HG02943 (cell line): ENCODE data around the gene FSTL3.
"Not testable (repeated sequence)": the region's sequence is repeated elsewhere in the genome, so short reads cannot be mapped to it uniquely, and the experiment has no call there.

Experiments used
- ATAC-seq: cut with Tn5 transposase; IDR thresholded peaks from one replicate; pipeline ENCODE4 v1.9.1; 2021; ENCODE audit warnings: mild to moderate bottlenecking, low read depth, moderate library complexity; ENCODE audit not compliant: unreplicated experiment

The FSTL3 gene

DNA sequence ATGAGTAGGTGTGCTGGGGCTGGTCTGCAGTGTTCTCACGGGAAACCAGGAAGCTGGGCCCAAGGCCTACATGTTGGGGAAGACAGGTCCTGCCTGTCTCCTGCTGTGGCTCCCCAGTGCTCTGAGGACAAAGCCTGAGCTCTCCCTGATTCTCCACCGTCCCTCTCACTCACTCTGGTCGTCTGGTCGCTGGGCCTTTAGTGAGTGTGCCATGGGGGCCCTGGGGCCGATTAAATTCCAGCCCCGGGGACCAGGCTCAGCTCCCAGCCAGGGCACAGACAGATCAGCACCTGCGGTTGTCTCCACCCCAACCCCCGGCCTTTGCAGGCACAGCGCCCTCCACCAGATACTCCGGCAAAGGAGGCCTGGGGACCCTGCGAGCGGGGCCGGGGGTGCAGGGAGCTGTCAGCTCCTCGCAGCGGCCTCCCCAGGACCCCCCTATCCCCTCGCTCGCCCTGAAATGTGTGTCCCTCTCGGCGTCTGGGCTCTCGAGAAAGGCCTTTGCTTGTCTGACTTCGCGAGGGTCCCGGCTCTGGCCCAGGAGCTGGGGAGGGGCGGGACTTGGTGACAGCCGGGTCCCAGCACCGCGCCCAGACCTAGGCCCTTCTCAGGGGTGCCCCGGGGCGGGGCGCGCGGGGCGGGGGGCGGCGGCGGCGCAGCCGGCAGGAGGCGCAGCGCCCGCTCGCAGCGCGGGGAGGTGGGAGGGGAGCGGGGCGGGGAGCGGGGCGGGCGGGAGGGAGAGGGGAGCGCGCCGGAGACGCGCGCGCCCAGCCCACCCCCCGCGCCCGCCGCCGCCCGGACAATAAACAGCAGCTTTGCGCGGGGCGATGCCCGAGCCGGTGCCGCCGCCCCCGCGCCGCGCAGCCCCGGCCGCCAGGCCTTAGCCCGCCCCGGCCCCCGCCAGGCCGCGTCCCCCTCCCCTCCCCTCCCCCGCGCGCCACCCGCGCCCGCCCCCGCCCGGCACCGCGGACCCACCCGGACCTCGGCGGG, 32.3 kb downstream of the FSTL3 start, which contains the start of gene PALM:
Gene PALM, plus strand, starts transcription at position 782 of the 990 bp plus-strand sequence. CDS start 212 bp downstream, outside the sequence.
- no peak for ATAC-seq

DNA sequence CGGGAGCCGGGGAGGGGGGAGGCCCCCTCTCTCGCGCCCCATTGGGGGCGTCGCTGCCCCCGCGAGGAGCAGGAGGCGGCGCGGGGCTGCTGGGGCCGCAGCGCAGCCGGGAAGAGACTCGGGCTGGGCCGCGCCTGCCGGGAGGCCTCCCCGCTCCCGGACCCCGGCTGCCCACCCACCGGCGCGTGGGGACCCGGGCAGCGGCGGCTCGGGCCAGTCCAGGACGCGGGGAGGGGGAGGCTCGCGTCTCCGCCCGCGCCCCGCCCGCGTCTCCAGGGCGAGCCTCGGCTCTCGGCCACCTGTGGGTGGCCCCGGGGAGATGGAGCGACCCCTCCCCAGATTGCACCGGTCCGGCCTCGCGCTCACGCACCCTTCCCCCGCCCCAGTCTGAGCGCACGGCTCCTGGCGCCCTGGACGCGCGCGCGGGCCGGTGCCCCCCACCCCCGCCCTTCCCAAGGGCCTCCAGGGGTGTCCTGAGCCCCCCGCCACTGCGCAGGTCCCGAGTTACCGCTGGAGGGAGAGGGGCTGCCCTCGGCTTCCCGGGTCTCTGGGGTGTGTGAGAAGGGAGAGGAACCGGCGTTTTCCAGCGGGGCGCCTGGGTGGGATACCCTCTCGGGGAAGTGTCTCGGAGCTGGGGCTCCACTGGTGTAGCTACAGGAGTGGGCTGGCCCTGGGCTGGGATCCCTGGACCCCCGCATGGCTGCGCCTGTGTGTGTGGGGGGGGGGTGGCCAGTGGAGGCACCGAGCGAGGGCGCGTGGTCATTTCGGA, 33.2 kb downstream of the FSTL3 start:
- no peak for ATAC-seq

DNA sequence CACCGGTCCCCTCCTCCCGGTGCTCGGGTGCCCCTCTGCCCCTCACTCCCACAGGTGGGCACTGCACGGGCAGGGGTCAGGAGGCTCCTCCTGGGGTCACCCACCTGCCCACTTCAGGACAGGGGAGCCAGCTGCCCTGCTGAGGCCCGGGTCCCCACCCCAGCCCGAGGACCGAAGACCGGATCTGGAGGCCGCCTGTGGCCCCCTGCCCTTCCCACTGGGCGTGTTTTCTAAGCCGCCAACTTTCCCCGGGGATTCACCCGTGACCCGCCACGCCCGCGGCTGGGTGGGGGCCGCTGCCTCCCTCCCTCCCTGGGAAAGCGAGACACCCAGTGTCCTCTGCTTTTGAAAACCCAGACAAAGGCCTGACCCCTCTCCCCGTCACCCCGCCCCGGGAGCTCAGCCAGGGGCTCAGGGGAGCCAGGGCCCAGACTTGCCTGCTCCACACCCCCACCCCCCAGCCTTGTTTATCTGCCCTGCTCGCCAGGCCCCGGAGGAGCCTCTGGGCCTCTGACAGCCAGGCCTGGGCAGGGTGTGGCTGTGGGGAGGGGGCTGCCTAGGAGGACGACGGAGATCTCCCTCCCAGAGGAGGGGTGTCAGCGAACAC, 33.9 kb downstream of the FSTL3 start:
- no peak for ATAC-seq

DNA sequence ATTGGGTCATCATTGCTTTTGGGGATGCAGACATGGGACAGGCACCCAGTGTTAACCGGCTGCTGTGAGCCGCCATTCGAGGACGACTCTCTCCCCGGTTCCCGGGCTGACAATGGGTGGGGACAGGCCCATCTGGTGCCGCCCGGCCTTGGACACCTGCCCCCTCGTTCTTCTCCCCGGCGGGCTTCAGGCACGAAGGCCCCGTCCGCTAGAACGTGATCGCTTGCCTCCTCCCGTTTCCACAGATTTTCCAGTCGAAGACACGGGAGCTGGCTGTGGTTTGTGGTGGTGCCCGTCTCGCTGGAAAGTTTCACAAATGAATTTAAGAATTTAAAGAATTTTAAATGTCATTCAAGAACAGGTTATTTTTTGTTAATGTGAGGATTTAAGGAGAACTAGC, 34.6 kb downstream of the FSTL3 start:
- no peak for ATAC-seq

DNA sequence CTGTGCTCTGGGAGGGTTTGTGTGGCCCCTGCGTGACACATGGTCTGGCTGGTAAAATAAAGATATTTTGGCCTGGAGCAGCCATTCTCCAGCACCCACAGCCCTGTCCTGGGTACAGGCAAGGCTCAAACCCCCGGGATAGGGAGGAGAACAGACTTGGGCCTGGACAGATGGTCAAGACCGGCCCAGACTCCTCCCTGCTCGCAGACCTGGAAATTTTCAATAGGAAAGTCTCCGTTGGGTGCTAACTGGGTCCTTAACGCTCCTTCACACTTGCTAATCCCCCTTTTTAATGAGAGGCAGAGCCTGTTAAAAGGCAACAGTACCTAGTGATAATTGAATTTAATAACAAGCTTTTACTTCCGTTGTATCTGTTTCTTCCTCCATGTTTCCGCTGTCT, 35.1 kb downstream of the FSTL3 start:
- no peak for ATAC-seq

DNA sequence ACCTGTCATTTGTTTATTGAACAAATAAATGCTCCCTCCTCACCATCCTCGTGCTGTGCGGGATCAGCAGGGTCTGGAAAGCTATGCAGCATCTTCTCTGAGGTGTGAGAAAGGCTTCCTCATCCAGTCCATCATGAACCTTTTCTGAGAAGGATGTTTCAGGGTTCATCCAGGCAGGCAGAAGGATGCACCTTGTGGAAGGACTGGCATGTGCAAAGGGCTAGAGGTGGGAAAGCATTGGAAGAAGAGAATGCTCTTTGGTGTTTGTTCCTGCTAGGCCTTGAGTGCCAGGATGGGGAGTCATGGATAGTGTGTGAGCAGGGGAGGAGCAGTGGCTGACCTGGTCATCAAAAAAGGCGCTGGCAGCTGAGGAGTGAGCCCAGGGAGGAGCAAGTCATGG, 39.2 kb downstream of the FSTL3 start:
- no peak for ATAC-seq

DNA sequence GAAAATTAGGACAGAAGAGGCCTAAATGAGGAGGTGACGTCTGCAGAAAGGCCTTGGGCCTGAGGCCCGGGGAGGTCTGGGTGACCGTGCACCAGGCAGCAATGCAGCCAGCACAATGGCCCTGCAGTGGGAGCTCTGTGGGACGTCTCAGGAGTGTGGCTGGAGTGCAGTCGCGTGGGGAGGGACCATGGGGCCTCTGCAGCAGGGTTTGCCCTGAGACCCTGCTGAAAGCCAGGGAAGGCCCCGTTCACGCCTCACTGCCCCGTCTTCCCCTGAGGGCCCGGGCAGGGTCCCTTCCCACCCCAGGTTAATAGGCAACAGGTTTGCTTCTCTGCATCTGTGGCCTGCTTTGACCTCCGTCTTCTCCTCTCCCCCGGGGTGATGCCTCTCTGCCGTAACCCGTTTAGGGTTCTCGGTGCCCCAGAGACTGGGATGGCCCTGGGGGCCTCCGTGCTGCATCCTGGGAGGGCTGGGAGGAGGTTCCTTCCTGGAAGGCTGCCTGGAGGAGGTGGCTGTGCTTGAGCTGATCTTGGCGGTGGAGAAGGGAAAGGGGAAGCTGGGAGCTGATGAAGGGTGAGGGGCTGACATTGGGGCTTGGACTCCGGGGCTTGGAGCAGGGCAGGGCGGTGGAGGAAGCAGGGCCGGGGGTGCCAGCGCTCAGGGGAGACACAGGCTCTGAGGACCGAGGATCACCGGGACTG, 42.2 kb downstream of the FSTL3 start:
- no peak for ATAC-seq

DNA sequence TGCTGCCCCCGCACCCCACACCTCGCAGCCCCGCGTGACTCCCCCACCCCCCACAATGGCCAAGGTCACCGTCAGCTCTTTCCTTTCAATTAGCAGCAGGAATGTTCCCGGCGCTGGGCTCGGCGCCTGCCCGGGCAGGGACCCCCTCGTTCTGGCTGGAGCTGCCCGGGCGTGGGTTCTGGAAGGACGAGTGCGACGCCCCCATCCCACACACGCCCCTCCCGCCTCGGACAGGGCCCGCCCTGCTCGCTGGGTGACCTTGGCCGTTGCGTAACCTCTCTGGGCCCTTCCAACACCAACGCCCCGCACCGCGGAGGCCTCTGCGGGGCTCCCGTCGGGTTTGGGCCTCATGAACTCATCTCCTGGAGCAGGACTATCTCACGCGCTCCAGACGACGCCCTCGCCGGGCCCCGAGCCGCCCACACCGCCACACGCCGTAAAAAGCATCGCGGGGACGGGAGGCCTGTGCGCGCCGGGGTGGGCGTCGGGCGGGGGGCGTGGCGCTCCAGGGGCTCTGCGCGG, 42.9 kb downstream of the FSTL3 start:
- no peak for ATAC-seq

DNA sequence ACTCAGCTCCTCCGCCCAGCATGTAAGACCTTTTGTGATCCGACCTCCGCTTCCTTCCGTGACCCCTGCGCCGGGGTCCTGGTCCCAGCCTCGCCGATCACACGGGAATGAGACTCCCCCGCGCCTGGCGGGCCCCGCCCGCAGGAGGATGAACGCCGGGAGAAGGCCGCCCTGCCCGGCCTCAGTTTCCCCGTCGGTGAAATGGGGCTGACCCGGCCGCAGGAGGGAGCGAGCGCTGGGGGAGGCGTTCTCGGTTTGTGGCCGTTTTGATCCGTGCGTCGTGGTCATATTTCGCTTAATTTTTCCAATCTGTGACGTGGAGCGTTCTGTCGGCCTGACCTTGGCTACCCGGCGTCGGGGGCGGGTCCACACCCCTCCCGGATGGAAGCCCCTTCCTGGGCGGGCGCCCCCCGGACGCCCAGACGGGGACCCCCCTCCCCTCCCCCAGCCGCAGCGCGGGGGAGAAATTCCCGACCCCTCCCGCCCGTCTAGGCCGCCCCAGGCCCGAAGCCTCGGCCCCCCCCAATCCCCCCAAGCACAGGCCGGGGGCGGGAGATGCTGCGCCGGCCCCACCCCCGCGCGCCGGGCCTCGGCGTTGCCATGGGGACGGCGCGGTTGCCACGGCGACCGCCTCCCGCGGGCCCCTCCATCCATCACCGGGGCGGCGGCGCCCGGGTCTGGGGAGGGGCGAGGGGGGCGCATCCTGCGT, 43.6 kb downstream of the FSTL3 start:
- no peak for ATAC-seq

DNA sequence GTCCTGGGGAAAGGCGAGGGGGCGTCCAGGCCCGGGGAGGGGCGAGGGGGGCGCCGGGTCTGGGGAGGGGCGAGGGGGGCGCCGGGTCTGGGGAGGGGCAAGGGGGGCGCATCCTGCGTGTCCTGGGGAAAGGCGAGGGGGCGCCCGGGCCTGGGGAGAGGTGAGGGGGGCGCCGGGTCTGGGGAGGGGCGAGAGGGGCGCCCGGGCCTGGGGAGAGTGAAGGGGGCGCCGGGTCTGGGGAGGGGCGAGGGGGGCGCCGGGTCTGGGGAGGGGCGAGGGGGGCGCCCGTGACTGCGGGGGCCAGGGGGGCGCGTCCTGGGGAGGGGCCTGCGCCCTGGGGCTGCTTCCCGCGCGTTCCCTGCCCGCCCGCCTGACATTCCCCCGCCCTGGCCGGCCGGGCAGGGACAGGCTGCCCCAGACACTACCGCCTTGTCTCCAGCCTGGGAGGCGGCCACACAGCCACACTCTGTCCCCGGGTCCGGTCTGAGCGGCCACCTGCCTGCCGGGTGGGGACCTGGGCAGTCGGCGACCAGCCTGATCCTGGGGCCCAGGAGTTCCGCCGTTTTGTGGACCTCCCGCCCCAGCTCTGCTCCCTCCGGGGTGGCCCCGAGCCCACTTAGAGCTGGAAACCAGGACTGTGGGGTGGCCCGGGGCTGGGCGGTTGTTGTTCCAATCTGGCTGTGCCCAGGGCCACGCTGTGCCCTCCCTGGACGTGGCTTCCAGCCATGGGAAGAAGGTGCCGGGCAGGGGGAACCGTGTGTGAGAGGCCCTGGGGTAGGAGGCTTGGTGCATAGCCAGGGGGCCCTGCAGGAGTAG, 44.4 kb downstream of the FSTL3 start:
- no peak for ATAC-seq

DNA sequence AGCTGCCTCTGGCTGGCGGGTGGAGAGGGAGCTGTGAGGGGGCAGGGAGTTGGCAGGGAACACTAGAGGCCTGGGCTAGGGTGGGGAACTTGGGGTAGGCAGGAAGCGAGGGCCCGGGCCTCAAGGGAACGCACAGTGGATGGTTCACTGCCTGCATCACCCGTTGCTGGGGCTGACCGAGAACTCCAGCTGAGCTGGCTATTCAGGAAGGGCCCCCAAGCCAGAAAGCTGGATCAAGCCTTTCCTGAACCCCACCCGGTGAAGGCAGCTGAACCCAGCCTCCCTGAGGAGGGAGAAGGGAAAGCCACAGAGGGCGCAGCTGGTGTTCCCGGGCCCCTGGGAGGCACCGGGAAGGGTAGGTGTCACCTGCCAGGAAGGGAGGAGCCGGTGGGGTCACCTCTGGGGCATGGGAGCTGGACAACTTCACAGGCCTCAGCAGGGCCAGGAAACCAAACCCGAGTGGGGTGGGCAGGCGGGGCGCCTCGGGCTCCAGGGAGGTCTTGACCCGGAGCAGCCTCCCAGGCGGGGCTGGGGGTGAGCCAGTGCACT, 46.4 kb downstream of the FSTL3 start:
- ATAC-seq = no peak

DNA sequence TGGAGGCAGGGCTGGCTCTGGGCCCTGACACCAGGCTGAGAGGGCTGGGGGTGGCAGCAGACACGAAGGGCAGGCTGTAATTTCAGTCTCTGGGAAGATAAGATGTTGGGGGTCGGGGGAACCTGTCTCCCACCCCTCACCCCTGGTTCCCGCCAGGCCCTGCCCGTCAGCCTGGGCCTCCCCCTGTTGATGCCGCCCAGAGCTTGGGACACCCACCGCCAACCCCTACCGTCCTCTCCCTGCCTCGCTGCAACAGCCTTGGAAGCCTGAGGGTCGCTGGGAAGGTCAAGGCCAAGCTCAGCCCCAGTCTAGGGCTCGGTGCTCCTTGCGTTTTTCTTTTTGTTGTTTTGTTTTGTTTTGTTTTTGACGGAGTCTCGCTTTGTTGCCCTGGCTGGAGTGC, 47.1 kb downstream of the FSTL3 start:
- no peak for ATAC-seq

DNA sequence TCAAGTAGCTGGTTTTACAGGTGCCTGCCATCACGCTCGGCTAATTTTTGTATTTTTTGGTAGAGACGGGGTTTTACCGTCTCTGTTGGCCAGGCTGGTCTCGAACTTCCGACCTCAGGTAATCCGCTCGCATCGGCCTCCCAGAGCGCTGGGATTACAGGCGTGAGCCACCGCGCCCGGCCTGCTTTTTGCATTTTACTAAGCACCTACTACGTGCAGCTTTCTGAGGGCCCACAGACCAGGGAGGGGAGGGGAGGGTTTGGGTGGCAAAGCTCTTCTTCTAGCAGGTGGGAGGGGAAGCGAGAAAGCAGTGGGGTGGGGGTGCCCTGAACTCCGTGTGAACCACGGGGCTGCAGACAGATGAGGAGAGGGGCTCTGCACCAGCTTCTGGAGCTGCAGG, 47.5 kb downstream of the FSTL3 start:
- ATAC-seq = no peak

DNA sequence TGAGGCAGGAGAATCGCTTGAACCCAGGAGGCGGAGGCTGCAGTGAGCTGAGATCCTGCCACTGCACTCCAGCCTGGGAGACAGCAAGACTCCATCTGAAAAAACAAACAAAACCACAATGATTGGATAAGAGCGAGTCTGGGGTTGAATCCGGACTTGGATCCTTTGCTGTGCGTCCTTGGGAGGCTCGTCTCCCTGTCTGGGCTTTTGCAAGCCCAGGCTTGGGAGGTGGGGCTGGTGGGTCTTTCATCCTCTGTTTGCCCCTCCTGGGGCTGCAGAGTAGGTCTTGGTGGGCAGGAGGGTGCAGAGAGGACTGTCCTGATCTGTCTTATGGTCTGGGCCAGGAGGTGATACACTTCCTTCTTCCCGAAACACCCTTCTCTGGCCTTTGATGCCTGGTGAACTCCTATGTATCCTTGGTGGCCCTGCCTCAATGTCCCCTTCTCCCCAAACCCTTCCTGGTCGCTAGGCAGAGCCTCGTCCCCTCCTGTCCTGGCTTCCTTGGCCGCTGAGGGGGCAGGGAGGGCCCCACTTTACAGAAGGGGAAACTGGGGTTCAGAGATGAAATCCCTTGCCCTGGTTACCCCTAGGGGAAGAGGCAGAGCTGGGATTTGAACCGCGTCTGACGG, 49.4 kb downstream of the FSTL3 start:
- ATAC-seq = no peak

DNA sequence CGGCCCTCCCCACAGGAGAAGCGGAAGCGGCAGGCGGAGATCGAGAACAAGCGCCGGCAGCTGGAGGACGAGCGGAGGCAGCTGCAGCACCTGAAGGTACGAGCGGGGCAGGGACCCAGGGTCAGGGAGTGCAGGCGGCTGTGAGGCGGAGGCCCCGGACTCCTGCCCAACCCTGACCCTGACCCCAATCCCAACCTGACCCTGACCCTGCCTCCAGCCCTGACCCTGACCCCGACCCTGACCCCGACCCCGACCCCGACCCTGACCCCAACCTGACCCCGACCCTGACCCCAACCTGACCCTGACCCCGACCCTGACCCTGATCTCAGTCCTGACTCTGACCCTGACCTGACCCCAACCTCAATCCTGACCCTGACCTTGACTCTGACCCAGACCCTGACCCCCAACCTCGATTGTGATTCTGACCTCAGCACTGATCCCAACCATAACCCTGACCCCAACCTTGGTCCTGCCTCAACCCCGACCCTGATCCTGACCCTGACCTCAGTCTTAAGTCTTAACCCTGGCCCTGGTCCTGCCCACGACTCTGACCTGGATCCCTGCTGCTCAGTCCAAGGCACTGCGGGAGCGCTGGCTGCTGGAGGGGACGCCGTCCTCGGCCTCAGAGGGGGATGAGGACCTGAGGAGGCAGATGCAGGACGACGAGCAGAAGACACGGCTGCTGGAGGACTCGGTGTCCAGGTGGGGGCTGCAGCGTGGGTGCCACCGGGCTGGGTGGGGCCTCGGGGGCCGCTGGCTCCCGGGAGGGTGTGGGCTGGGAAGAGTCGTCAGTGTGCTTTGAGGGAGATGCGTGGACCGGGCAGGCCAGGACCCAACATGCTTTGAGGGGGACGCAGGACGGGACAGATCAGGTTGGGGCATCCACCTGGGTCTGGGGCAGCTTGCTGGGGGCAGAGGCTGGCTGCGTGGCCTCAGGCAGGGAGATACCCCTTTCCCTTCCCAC, 51.1 kb downstream of the FSTL3 start:
- no peak for ATAC-seq

DNA sequence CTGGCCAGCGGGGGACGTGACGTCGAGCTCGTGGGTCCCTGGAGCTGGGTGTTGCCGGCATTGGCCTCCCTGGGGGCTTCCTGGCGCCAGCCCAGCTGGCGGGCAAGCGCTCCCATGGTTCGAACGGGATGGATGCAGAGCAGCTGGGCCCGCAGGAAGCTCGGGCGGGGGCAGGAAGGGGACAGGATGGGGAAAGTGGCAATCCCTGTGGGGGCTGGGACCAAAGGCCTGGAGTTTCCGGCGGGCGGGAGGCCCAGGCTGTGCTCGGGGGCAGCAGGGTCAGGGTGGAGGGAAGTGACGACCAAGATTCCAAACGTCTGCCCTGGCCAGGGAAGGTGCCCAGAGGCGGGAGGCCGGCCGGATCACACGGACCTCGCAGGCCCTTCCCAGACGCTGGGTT, 51.8 kb downstream of the FSTL3 start:
- ATAC-seq = no peak

DNA sequence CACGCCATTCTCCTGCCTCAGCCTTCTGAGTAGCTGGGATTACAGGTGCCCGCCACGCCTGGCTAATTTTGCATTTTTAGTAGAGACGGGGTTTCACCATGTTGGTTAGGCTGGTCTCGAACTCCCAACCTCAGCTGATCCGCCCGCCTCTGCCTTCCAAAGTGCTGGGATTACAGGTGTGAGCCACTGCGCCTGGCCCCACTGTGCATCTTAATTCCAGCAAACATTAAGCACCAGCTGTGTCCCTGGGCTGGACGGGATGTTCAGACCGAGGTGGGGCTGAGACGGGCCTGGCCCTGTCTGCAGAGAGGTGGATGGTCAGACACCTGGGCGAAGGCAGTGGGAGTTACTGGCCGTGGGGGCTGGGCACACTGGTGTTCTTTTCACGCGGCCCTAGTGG, 53.4 kb downstream of the FSTL3 start:
- ATAC-seq = not testable (repeated sequence)
